Measurements from ENCODE around the gene ADORA1.

- TF ChIP-seq POLR2A (IDR thresholded peaks at IDR 0.05; ENCODE audit: low read depth, low read length), result no peak
- no peak for TF ChIP-seq RCOR1 (IDR thresholded peaks at IDR 0.05; ENCODE audit: insufficient replicate concordance, low read length)
- TF ChIP-seq, protein P1, sequence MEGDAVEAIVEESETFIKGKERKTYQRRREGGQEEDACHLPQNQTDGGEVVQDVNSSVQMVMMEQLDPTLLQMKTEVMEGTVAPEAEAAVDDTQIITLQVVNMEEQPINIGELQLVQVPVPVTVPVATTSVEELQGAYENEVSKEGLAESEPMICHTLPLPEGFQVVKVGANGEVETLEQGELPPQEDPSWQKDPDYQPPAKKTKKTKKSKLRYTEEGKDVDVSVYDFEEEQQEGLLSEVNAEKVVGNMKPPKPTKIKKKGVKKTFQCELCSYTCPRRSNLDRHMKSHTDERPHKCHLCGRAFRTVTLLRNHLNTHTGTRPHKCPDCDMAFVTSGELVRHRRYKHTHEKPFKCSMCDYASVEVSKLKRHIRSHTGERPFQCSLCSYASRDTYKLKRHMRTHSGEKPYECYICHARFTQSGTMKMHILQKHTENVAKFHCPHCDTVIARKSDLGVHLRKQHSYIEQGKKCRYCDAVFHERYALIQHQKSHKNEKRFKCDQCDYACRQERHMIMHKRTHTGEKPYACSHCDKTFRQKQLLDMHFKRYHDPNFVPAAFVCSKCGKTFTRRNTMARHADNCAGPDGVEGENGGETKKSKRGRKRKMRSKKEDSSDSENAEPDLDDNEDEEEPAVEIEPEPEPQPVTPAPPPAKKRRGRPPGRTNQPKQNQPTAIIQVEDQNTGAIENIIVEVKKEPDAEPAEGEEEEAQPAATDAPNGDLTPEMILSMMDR (conservative IDR thresholded peaks at IDR 0.05; ENCODE audit: low read depth, low read length), result no peak
- no peak for TF ChIP-seq MAFK (IDR thresholded peaks at IDR 0.05; ENCODE audit: low read depth, low read length)
- no peak for TF ChIP-seq SMC3 (IDR thresholded peaks at IDR 0.05; ENCODE audit: low read depth, low read length)
Measured at GRCh38 chr1:203133970-203134725, 6.6 kb downstream of the ADORA1 start.

Data from IMR-90 (cell line).